GM18499 (cell line): ENCODE measurements around the gene SLC4A2.

ENCODE experiments used
- ATAC-seq: cut with Tn5 transposase; IDR thresholded peaks from one replicate; pipeline ENCODE4 v1.9.1; 2021; ENCODE audit warnings: moderate number of reproducible peaks; ENCODE audit not compliant: insufficient read depth, unreplicated experiment

SLC4A2 gene

GRCh38 chr7:151060416-151061212, 1.2 kb downstream of the SLC4A2 start:
- no peak for ATAC-seq

- no peak for ATAC-seq
These were observed 2.1 kb downstream of the SLC4A2 start for GRCh38 chr7:151061213-151062110.

- no peak for ATAC-seq
These were observed 2.7 kb downstream of the SLC4A2 start for GRCh38 chr7:151062111-151062398.

- no peak for ATAC-seq
These were observed 3.2 kb downstream of the SLC4A2 start for GRCh38 chr7:151062399-151063211.

DNA sequence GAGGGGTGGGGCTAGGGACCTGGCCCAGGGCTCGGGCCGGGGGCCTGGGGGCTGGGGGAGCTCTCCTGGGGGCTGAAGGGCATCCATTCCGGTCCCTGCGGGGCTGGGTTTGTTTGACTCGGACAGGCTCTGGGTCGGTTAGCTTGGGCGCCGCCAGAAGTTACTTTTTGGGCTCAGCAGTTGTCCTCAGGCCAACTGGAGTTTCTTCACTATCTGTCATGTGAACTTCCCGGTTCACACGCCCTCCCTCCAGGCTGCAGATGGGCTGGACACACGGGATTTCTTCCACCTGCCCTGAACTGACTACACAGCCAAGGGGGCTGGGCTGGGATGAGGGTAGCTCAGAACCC, 3.8 kb downstream of the SLC4A2 start:
- no peak for ATAC-seq

DNA sequence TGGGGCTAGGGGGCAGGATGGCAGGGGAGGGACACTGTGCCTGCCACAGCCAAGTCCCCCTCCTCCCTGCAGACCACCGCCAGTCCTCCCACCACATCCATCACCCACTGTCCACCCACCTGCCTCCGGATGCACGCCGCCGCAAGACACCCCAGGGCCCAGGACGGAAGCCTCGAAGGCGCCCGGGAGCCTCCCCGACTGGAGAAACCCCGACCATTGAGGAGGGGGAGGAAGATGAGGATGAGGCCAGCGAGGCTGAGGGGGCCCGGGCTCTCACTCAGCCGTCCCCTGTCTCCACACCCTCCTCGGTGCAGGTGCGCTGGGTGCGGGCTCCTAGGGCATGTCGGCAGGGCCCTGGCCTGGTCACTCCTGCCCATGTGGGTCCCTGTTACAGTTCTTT, 5.1 kb downstream of the SLC4A2 start:
- ATAC-seq: no peak

DNA sequence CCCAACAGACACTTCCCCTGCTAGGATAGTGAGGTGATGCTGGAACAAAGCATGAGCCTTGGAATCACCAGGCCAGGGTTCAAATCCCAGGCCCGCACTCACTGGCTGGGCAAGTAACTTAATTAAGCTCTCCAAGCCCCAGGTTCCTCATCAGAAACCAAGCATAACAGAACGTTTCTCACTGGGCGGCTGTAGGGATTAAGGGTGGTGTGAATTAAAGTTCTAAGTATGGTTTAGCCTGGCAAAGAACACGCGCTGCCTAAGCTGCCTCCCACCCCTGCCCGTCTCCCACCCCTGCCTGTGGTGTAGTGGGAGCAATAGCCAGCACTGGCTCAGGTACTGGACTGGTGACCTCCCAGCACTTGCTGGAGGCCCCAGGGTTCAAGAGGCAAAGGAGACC, 5.6 kb downstream of the SLC4A2 start:
- ATAC-seq: no peak

DNA sequence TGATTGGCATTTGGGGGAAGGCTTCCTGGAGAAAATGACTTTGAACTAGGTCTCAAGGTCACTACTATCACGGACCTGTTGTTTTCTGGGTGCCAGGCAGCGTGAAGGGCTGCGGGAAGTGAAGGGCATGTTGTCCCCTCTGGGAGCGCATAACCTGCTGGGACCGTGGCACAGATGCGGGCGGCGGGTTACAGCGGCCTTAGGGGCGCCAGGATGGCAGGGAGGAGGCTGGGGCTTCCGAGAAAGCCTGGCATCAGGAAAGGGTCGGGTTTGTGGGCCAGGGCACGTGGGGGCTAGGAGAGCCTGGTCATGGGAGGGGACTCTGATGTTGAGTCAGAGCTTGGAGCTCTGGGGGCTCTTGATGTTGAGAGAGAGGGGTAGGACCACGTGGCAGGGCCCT, 6.1 kb downstream of the SLC4A2 start:
- ATAC-seq: no peak

GRCh38 chr7:151066273-151066974, 7.0 kb downstream of the SLC4A2 start:
- ATAC-seq: no peak

DNA sequence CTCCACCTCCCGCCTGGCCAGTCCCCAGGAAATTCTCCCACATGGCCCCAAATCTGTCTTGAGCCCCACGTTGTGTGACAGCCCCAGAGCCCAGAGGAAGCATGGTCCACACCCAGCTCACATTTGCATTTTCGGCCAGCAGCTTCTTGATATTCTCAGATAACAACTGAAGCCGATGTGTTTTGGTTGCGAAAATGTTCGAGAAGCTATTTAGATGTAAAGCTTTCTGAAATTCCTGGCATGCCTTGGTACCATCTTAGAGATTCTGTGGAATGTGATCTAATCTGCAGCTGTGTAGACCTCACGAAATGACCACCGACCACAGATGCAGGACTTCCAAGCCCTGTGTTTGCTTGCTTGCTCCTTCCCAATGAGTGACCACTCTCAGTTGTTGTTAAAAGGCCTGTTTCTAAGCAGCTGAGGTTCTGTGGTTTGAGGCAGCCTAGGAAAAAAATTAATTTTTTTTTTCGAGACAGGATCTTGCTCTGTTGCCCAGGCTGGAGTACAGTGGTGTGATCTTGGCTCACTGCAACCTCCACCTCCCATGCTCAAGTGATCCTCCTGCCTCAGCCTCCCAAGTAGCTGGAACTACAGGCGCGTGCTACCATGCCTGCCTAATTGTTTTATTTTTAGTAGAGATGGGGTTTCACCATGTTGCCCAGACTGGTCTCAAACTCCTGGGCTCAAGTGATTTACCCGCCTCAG, 8.8 kb downstream of the SLC4A2 start:
- ATAC-seq: no peak

DNA sequence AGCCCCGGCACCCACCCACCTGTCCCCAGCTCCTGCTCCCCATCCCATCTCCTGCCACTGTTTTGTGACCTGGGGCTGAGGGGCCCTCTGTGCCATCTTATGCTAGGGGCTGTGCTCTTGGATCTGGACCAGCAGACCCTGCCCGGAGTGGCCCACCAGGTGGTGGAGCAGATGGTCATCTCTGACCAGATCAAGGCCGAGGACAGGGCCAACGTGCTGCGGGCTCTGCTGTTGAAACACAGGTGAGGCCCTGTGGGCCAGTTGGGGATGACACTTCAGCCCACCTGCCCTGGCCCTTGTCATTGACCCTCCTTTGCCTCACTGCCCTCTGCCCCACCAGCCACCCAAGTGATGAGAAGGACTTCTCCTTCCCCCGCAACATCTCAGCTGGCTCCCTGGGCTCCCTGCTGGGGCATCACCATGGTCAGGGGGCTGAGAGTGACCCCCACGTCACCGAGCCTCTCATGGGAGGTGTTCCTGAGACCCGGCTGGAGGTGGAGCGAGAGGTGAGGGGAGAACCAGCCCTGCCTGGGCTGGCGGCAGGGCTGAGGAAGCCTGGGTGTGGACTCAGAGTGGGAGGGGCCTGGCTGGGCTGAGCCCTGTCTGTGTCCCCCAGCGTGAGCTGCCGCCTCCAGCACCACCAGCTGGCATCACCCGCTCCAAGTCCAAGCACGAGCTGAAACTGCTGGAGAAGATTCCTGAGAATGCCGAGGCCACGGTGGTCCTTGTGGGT, 10.6 kb downstream of the SLC4A2 start:
- ATAC-seq: no peak

- no peak for ATAC-seq
These were observed 11.2 kb downstream of the SLC4A2 start for GRCh38 chr7:151070574-151070960.

DNA sequence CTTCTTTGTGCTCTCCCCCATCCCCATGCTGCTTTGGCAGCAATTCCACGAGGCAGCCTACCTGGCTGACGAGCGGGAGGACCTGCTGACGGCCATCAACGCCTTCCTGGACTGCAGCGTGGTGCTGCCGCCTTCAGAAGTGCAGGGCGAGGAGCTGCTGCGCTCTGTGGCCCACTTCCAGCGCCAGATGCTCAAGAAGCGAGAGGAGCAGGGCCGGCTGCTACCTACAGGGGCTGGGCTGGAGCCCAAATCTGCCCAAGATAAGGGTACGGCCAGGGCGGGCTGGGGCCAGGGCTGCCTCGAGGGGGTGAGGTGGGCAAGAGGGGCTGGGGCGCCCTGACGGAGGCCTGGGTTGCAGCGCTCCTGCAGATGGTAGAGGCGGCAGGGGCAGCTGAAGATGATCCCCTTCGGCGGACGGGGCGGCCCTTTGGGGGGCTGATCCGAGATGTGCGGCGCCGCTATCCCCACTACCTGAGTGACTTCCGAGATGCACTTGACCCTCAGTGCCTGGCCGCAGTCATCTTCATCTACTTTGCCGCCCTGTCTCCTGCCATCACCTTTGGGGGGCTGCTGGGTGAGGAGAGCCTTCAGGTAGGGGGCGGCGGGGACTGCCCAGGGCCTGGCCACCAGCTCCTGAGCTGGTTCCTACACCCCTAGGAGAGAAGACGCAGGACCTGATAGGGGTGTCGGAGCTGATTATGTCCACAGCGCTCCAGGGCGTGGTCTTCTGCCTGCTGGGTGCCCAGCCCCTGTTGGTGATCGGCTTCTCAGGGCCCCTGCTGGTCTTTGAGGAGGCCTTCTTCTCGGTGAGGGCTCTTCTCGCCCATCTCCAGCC, 11.9 kb downstream of the SLC4A2 start:
- no peak for ATAC-seq

- no peak for ATAC-seq
These were observed 14.6 kb downstream of the SLC4A2 start for GRCh38 chr7:151073990-151074389.

DNA sequence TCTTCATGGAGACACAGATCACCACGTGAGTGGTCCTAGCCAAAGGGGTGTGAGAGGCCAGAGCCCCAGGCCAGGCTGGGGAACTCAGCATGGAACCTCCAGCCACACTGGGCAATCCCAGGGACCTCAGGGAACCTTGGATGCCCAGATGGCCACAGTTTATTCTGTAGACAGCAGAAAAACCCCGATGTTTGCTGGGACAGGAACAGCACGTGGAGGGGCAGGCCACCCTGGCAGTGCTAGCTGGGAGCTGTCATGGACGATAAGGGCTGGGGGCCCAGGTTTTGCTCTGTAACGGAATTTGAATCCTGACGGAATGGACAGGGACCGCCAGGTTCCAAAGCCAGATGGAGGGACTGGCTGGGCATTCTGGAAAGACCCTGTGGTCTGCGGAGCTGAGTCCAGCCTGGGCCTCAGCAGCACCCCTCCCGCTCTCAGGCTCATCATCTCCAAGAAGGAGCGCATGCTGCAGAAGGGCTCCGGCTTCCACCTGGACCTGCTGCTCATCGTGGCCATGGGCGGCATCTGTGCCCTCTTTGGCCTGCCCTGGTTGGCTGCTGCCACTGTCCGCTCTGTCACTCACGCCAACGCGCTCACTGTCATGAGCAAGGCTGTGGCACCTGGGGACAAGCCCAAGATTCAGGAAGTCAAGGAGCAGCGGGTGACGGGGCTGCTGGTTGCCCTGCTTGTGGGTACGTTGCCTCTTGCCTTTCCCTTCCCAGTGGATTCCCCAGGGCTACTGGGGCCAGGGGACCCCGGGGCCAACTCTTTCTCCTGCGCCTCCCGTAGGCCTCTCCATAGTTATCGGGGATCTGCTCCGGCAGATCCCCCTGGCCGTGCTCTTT, 15.7 kb downstream of the SLC4A2 start:
- ATAC-seq: no peak

- ATAC-seq: no peak
These were observed 16.2 kb downstream of the SLC4A2 start for GRCh38 chr7:151075662-151075971.

DNA sequence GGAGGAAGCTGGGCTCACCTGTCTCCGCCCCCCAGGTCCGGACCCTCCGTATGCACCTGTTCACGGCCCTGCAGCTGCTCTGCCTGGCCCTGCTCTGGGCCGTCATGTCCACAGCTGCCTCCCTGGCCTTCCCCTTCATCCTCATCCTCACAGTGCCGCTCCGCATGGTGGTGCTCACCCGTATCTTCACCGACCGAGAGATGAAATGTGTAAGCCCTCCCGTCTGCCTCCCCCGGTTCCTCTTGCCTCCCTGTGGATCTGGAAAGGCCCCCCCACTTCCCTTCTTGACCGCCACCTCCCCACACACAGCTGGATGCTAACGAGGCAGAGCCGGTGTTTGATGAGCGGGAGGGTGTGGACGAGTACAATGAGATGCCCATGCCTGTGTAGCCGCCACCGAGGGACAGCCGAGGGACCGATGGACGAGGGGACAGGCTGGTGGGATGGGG, 16.6 kb downstream of the SLC4A2 start:
- no peak for ATAC-seq
